Kidney (tissue), 14 donors: ENCODE data around the gene RGS3. TPM values are rescaled to one million over a fixed set of nuclear protein-coding genes. Genes with fewer than 3 reads are reported as not detected.

Experiments
- DNase-seq, 5 donors: peaks; one replicate each; pipeline ENCODE4 v3.0.0-alpha.2; 2013 to 2020
- FAIRE-seq: peaks from 2 replicates; lab custom pipeline; 2012; peaks lifted over from hg19 to GRCh38; lab: Jason Lieb, UNC
- H3K27ac ChIP-seq, 2 donors: one replicate each; pipeline ENCODE4 v1.7.0; 2013; ENCODE audit warnings: low read depth in 2 of 2, low read length in 2 of 2, inconsistent platforms in 1 of 2
- H3K27me3 ChIP-seq: one replicate; pipeline ENCODE4 v1.7.1; 2013; ENCODE audit warnings: low read length, inconsistent platforms; ENCODE audit not compliant: control insufficient read depth, insufficient read depth
- H3K36me3 ChIP-seq, 3 donors: one replicate each; pipeline versions ENCODE4 v1.7.0 to v1.7.1; 2013; ENCODE audit warnings: low read length in 3 of 3, control low read depth in 1 of 3, inconsistent platforms in 1 of 3; ENCODE audit not compliant: insufficient read depth in 3 of 3, control insufficient read depth in 2 of 3
- H3K4me1 ChIP-seq, 3 donors: one replicate each; pipeline versions ENCODE4 v1.7.0 to v1.7.1; 2013; ENCODE audit warnings: low read length in 3 of 3, inconsistent platforms in 1 of 3, low read depth in 1 of 3; ENCODE audit not compliant: control insufficient read depth in 2 of 3, insufficient read depth in 2 of 3
- H3K4me3 ChIP-seq, 3 donors: one replicate each; pipeline versions ENCODE4 v1.7.0 to v1.8.1; 2013; ENCODE audit warnings: low read length in 3 of 3, control low read depth in 1 of 3, inconsistent platforms in 1 of 3
- H3K9ac ChIP-seq, 3 donors: one replicate each; pipeline versions ENCODE4 v1.7.0 to v1.7.1; 2013; ENCODE audit warnings: low read length in 3 of 3, control low read depth in 1 of 3, inconsistent platforms in 1 of 3
- H3K9me3 ChIP-seq, 3 donors: one replicate each; pipeline versions ENCODE4 v1.7.0 to v1.7.1; 2013; ENCODE audit warnings: low read length in 3 of 3, control low read depth in 1 of 3, inconsistent platforms in 1 of 3; ENCODE audit not compliant: control insufficient read depth in 2 of 3, insufficient read depth in 1 of 3
- CTCF ChIP-seq: IDR thresholded peaks from 3 replicates; pipeline ENCODE4 v1.5.1; 2012; ENCODE audit warnings: mild to moderate bottlenecking, moderate library complexity, borderline replicate concordance; ENCODE audit not compliant: insufficient read depth; ENCODE audit errors: extremely low read depth
- intact Hi-C: fragments of 100-400 bp; cut with DNase I; formaldehyde crosslinking; loops from one replicate; pipeline ENCODE4 v1.11.1; 2022
- polyA plus RNA-seq: library from polyadenylated mRNA; stranded (reverse); fragments of 350-450 nt; fragmentation: Illumina TruSeq; extraction: RNeasy Lipid Tissue Mini Kit (QIAGEN cat#74804); gene quantifications from one replicate; pipeline ENCODE4 v1.2.3, GENCODE V29; 2014; ENCODE audit warnings: low read depth, low replicate concordance; ENCODE audit not compliant: insufficient read depth
- total RNA-seq: library from RNA; stranded (reverse); fragmentation: NEBNext Ultra II Directional; extraction: Animal tissue kit (Norgen Biotek cat#: 25700); gene quantifications from one replicate; pipeline ENCODE4 v1.2.1, GENCODE V29; 2021
- donor health status: control.
- donor health status: control.
- donor health status: control.
- donor health status: control.
- donor health status: control.
- donor health status: DM: yes; HTN: yes; CAD: no.
- donor health status: Normal renal cell carcinoma (clear cell type).

The RGS3 gene
- total and polyA plus RNA-seq, 2 donors from 2014 or later, result 114 to 137 TPM

GRCh38 chr9:113541019-113541900 lies 77.7 kb downstream of the RGS3 start:
- H3K4me3 ChIP-seq, result no peak overlapping the region
- H3K27me3 ChIP-seq, result no peaks in the 10 kb centered on the region
- FAIRE-seq, result no peak
- no peak overlapping the region for H3K27ac ChIP-seq
- no peaks in the 10 kb centered on the region for H3K9me3 ChIP-seq
- no peak for TF ChIP-seq CTCF
- intact Hi-C loops, result no loop called here
- H3K4me1 ChIP-seq, result peaks cover 0 to 18% (median 4%) of the 10 kb centered on the region in 3 donors
- peak in 4 of 5 donors; percentile 79 to 90 (median 84) for DNase-seq
- peaks cover 0 to 22% (median 13%) of the 10 kb centered on the region in 3 donors for H3K36me3 ChIP-seq
- H3K9ac ChIP-seq, result no peak overlapping the region

GRCh38 chr9:113542006-113542405 lies 78.5 kb downstream of the RGS3 start:
- Histone ChIP-seq H3K9ac (no peak overlapping the region), H3K27ac (no peak overlapping the region), H3K27me3 (no peaks in the 10 kb centered on the region), H3K4me3 (no peak overlapping the region), H3K4me1 (peaks cover 0 to 18% (median 9%) of the 10 kb centered on the region in 3 donors), H3K9me3 (no peaks in the 10 kb centered on the region), H3K36me3 (peaks cover 0 to 18% (median 12%) of the 10 kb centered on the region in 3 donors)
- FAIRE-seq, result no peak
- peak in 1 of 5 donors; percentile 20 for DNase-seq
- intact Hi-C loops, result no loop called here
- TF ChIP-seq CTCF, result no peak

DNA sequence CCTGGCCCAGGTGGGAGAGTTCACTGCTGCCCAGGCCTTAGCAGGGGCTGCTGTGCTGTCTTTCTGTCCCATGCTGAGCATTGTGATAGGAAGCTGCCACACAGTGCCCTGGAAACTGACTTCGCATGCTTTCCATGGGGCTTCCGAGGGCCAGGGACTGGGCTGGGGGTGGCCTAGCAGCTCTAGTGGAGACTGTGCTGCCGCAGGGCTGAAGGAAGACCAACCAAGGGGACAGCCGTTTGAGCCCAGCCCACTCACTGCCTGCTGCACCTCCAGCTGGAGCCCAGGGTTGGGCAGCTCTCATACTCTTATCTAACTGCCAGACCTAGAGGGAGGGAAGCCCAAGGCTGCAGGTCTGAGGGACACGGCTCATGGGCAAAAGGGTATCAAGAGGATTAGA lies 79.2 kb downstream of the RGS3 start:
- Histone ChIP-seq H3K27ac (no peak overlapping the region), H3K27me3 (no peaks in the 10 kb centered on the region), H3K9me3 (no peaks in the 10 kb centered on the region), H3K9ac (no peak overlapping the region), H3K36me3 (peaks cover 0 to 14% (median 6%) of the 10 kb centered on the region in 3 donors), H3K4me1 (peaks cover 0 to 24% (median 13%) of the 10 kb centered on the region in 3 donors), H3K4me3 (no peak overlapping the region)
- no peak for FAIRE-seq
- intact Hi-C loops, result no loop called here
- TF ChIP-seq CTCF, result no peak
- DNase-seq, result peak in 1 of 5 donors; percentile 35
